Stomach (tissue), 9 donors: Measurements from ENCODE around the gene GRID2IP. TPM values are rescaled to one million over a fixed set of nuclear protein-coding genes. Genes with fewer than 3 reads are reported as not detected.

ENCODE experiments used
- DNase-seq, 2 donors: peaks; one replicate each; pipeline versions ENCODE4 v3.0.0 to v3.0.0-alpha.2; 2013 to 2019
- H3K27ac ChIP-seq, 5 donors: fragments of 200-600 bp in 4 of 5; sonication (generic) in 4 of 5; one replicate each; pipeline ENCODE4 v1.5.1; 2013 to 2019; ENCODE audit warnings: mild to moderate bottlenecking in 1 of 5, moderate library complexity in 1 of 5
- H3K27me3 ChIP-seq, 3 donors: fragments of 200-600 bp; sonication (generic); one replicate each; pipeline ENCODE4 v1.5.1; 2017 to 2019; ENCODE audit warnings: mixed run types in 1 of 3
- H3K36me3 ChIP-seq, 4 donors: fragments of 200-600 bp; sonication (generic); 1 replicate in 3 of 4; 2 replicates in 1 of 4; pipeline ENCODE4 v1.5.1; 2016 to 2019
- H3K4me1 ChIP-seq, 4 donors: fragments of 200-600 bp; sonication (generic); one replicate each; pipeline ENCODE4 v1.5.1; 2016 to 2019
- H3K4me3 ChIP-seq, 4 donors: fragments of 200-600 bp; sonication (generic) in 3 of 4; one replicate each; pipeline ENCODE4 v1.5.1; 2016 to 2019; ENCODE audit warnings: mild to moderate bottlenecking in 1 of 4
- H3K9me3 ChIP-seq, 4 donors: fragments of 200-600 bp; sonication (generic); one replicate each; pipeline ENCODE4 v1.5.1; 2016 to 2019
- CTCF ChIP-seq, 7 experiments: fragments of 450-650 bp in 4 of 7; fragments of 200-600 bp in 3 of 7; sonication (generic) in 3 of 7; IDR thresholded peaks; one replicate each; pipeline ENCODE4 v1.5.1; 2016 to 2019; ENCODE audit warnings: antibody characterized with exemption in 7 of 7, control low read depth in 2 of 7, mild to moderate bottlenecking in 1 of 7
- EP300 ChIP-seq: sonication (generic); formaldehyde crosslinking; IDR thresholded peaks from one replicate; pipeline ENCODE4 v1.6.1; 2017; ENCODE audit warnings: antibody characterized with exemption
- POLR2A ChIP-seq, 4 donors: fragments of 450-650 bp; IDR thresholded peaks; one replicate each; pipeline ENCODE4 v1.6.1; 2016; ENCODE audit warnings: antibody characterized with exemption in 4 of 4, control low read depth in 2 of 4, mild to moderate bottlenecking in 1 of 4, moderate library complexity in 1 of 4
- POLR2AphosphoS5 ChIP-seq, 3 donors: sonication (generic); formaldehyde crosslinking; IDR thresholded peaks; one replicate each; pipeline ENCODE4 v1.6.1; 2016; ENCODE audit warnings: antibody characterized with exemption in 3 of 3
- WGBS, 5 donors: extraction: QIAGEN DNeasy Blood & Tissue Kit in 3 of 5; methylation state at CpG; one replicate each; pipeline versions ENCODE4 v1.1.5 to v1.1.7; 2013 to 2018; 5-methylcytosine and 5-hydroxymethylcytosine counted together
- intact Hi-C: fragments of 100-400 bp; cut with DNase I; formaldehyde crosslinking; loops from one replicate; pipeline ENCODE4 v1.15.1; 2023; ENCODE audit warnings: low total_unique reads
- polyA plus RNA-seq, 3 donors: library from polyadenylated mRNA; stranded (reverse); fragments of 200-250 nt; gene quantifications; one replicate each; pipeline ENCODE4 v1.2.3, GENCODE V29; 2013
- total RNA-seq, 5 donors: library from RNA; depleted of rRNA; stranded (reverse); fragments of >200 nt; gene quantifications; one replicate each; pipeline versions ENCODE4 v1.1.0 to v1.2.3, GENCODE V29; 2014 to 2016
- donor health status: healthy with polysubstance abuse.
- donor health status: Bipolar disorder and iron deficiency.
- donor health status: healthy.

Gene GRID2IP
- total and polyA plus RNA-seq, 8 donors = 0.23 to 0.37 (median 0.25) TPM; not detected in 5

GRCh38 chr7:6497637-6497905 is 53.7 kb downstream of the GRID2IP start:
- no peaks in the 10 kb centered on the region for H3K9me3 ChIP-seq
- 92 to 99% (median 97%) methylated on average over 11 to 14 of the region's 14 CpGs for WGBS, 5 donors
- no peak overlapping the region for H3K27ac ChIP-seq
- H3K4me1 ChIP-seq = peaks cover 0 to 1% (median under 1%) of the 10 kb centered on the region in 4 donors
- no peaks in the 10 kb centered on the region for H3K36me3 ChIP-seq
- DNase-seq = no peak
- no peak overlapping the region for H3K4me3 ChIP-seq
- H3K27me3 ChIP-seq = no peaks in the 10 kb centered on the region
- no peak for TF ChIP-seq EP300
- TF ChIP-seq CTCF (IDR thresholded peaks at IDR 0.05) = no peak
- TF ChIP-seq POLR2AphosphoS5 (IDR thresholded peaks at IDR 0.05) = no peak
- TF ChIP-seq POLR2A (IDR thresholded peaks at IDR 0.05) = no peak
- intact Hi-C loops = no loop called here

GRCh38 chr7:6496842-6497636 is 54.2 kb downstream of the GRID2IP start:
- Histone ChIP-seq H3K27me3 (no peaks in the 10 kb centered on the region), H3K27ac (no peak overlapping the region), H3K36me3 (no peaks in the 10 kb centered on the region), H3K9me3 (no peaks in the 10 kb centered on the region), H3K4me1 (no peaks in the 10 kb centered on the region), H3K4me3 (no peak overlapping the region)
- no peak for TF ChIP-seq EP300
- no peak for DNase-seq
- 77 to 82% (median 81%) methylated on average over 18 to 19 of the region's 19 CpGs for WGBS, 5 donors
- intact Hi-C loops = no loop called here

- intact Hi-C loops = no loop called here
- TF ChIP-seq CTCF (IDR thresholded peaks at IDR 0.05) = no peak
- TF ChIP-seq POLR2AphosphoS5 (IDR thresholded peaks at IDR 0.05) = no peak
- TF ChIP-seq POLR2A (IDR thresholded peaks at IDR 0.05) = no peak
- TF ChIP-seq EP300 = no peak
- no peak overlapping the region for H3K27ac ChIP-seq
- no peaks in the 10 kb centered on the region for H3K9me3 ChIP-seq
- no peak for DNase-seq
- H3K4me1 ChIP-seq = no peaks in the 10 kb centered on the region
- no peak overlapping the region for H3K4me3 ChIP-seq
- no peaks in the 10 kb centered on the region for H3K27me3 ChIP-seq
- WGBS, 5 donors = 86 to 92% (median 88%) methylated on average over 6 of the region's 6 CpGs
- no peaks in the 10 kb centered on the region for H3K36me3 ChIP-seq
Measured at GRCh38 chr7:6495597-6496262, 55.5 kb downstream of the GRID2IP start.

- WGBS, 5 donors = 74 to 91% (median 81%) methylated on average over 2 of the region's 2 CpGs
- H3K4me3 ChIP-seq = no peak overlapping the region
- H3K9me3 ChIP-seq = no peaks in the 10 kb centered on the region
- H3K27me3 ChIP-seq = no peaks in the 10 kb centered on the region
- no peak for DNase-seq
- no peaks in the 10 kb centered on the region for H3K4me1 ChIP-seq
- TF ChIP-seq EP300 (no peak), POLR2AphosphoS5 (IDR thresholded peaks at IDR 0.05) (no peak), POLR2A (IDR thresholded peaks at IDR 0.05) (no peak), CTCF (IDR thresholded peaks at IDR 0.05) (no peak)
- intact Hi-C loops = no loop called here
- H3K27ac ChIP-seq = no peak overlapping the region
- H3K36me3 ChIP-seq = no peaks in the 10 kb centered on the region
Measured at GRCh38 chr7:6494365-6494764, 56.9 kb downstream of the GRID2IP start.

GRCh38 chr7:6491194-6491593 is 60.1 kb downstream of the GRID2IP start:
- Histone ChIP-seq H3K36me3 (no peaks in the 10 kb centered on the region), H3K27me3 (no peaks in the 10 kb centered on the region), H3K27ac (no peak overlapping the region), H3K9me3 (no peaks in the 10 kb centered on the region), H3K4me3 (no peak overlapping the region), H3K4me1 (no peaks in the 10 kb centered on the region)
- 81 to 91% (median 86%) methylated on average over 10 of the region's 10 CpGs for WGBS, 5 donors
- TF ChIP-seq CTCF (IDR thresholded peaks at IDR 0.05) = no peak
- TF ChIP-seq EP300 = no peak
- TF ChIP-seq POLR2AphosphoS5 (IDR thresholded peaks at IDR 0.05) = no peak
- no peak for TF ChIP-seq POLR2A (IDR thresholded peaks at IDR 0.05)
- intact Hi-C loops = no loop called here
- no peak for DNase-seq
